ENCODE results near the gene MYOC.
"Not testable (repeated sequence)": the region's sequence is repeated elsewhere in the genome, so short reads cannot be mapped to it uniquely, and the experiment has no call there.

Gene MYOC

DNA sequence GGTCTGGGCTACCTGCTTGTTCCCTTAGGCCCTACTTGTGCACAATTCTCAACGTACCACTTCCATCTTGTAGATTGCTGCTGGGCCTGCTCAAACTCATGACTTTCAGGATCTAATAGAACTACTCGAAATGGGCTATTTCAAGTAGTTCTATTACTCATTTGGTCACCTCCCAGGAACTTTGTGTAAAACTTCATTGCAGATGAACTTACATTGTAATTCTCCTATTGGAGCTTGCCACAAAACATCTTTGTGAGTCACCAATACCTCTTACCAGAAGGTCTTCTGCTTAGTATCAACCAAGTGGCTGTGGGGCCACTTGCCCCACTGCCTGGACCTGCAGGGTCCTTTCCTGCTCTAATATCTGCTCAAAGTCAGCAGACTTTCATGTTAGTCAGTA is 41.2 kb downstream of the MYOC start:
- no peaks in the 10 kb centered on the region for H3K9me3 ChIP-seq (ENCODE audit: low read length)
- H3K4me2 ChIP-seq (ENCODE audit: low read length), result no peak overlapping the region
- no peak overlapping the region for H2AFZ ChIP-seq (ENCODE audit: low read length)

DNA sequence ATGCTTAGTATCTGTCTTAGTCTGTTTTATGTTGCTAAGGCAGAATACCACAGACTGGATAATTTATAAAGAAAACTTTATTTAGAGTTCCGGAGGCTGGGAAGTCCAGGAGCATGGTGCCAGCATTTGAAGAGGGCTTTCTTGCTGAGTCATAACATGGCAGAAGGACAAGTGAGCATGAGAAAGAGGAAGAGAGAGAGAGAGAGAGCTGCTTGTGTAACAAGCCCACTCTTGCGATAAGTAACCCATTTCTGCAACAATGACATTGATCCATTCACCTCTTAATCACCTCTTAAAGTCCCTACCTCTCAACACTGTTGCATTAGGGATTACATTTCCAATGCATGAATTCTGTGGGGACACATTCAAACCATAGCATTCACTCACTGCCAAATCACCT is 42.1 kb downstream of the MYOC start:
- no peak for TF ChIP-seq EZH2 (IDR thresholded peaks at IDR 0.05; ENCODE audit: borderline replicate concordance, low read length)
- no peak for TF ChIP-seq CTCF (IDR thresholded peaks at IDR 0.05; ENCODE audit: low read length)
- Histone ChIP-seq H2AFZ (ENCODE audit: low read length) (no peak overlapping the region), H3K4me2 (ENCODE audit: low read length) (no peak overlapping the region), H3F3A (ENCODE audit: insufficient read depth, low read length) (no peaks in the 10 kb centered on the region), H3K79me2 (ENCODE audit: insufficient read depth, low read length) (no peaks in the 10 kb centered on the region), H3K36me3 (ENCODE audit: insufficient read depth, low read length) (no peaks in the 10 kb centered on the region), H3K4me1 (ENCODE audit: insufficient read depth, low read length, severe bottlenecking) (peaks cover 8% of the 10 kb centered on the region), H3K4me3 (ENCODE audit: low read depth, low read length, poor library complexity, severe bottlenecking) (no peak overlapping the region), H3K27me3 (ENCODE audit: insufficient read depth, low read length) (no peaks in the 10 kb centered on the region), H3K27ac (ENCODE audit: low read depth, low read length, poor library complexity, severe bottlenecking) (no peak overlapping the region), H3K9me3 (ENCODE audit: low read length) (no peaks in the 10 kb centered on the region), H4K20me1 (ENCODE audit: insufficient read depth, low read length) (no peaks in the 10 kb centered on the region), H3K9me2 (ENCODE audit: low read depth, low read length) (no peaks in the 10 kb centered on the region), H3K9ac (ENCODE audit: low read length) (no peak overlapping the region)

More for the DNA sequence above, 41.2 kb downstream of the MYOC start:
- Histone ChIP-seq H3K9me2 (ENCODE audit: low read depth, low read length) (no peaks in the 10 kb centered on the region), H3K4me3 (ENCODE audit: low read depth, low read length, poor library complexity, severe bottlenecking) (no peak overlapping the region), H3K4me1 (ENCODE audit: insufficient read depth, low read length, severe bottlenecking) (peaks cover 11% of the 10 kb centered on the region), H3K27ac (ENCODE audit: low read depth, low read length, poor library complexity, severe bottlenecking) (no peak overlapping the region), H3K27me3 (ENCODE audit: insufficient read depth, low read length) (no peaks in the 10 kb centered on the region), H3F3A (ENCODE audit: insufficient read depth, low read length) (no peaks in the 10 kb centered on the region), H3K9ac (ENCODE audit: low read length) (no peak overlapping the region), H4K20me1 (ENCODE audit: insufficient read depth, low read length) (no peaks in the 10 kb centered on the region), H3K36me3 (ENCODE audit: insufficient read depth, low read length) (no peaks in the 10 kb centered on the region), H3K79me2 (ENCODE audit: insufficient read depth, low read length) (no peaks in the 10 kb centered on the region)
- no peak for TF ChIP-seq EZH2 (IDR thresholded peaks at IDR 0.05; ENCODE audit: borderline replicate concordance, low read length)
- no peak for TF ChIP-seq CTCF (IDR thresholded peaks at IDR 0.05; ENCODE audit: low read length)

DNA sequence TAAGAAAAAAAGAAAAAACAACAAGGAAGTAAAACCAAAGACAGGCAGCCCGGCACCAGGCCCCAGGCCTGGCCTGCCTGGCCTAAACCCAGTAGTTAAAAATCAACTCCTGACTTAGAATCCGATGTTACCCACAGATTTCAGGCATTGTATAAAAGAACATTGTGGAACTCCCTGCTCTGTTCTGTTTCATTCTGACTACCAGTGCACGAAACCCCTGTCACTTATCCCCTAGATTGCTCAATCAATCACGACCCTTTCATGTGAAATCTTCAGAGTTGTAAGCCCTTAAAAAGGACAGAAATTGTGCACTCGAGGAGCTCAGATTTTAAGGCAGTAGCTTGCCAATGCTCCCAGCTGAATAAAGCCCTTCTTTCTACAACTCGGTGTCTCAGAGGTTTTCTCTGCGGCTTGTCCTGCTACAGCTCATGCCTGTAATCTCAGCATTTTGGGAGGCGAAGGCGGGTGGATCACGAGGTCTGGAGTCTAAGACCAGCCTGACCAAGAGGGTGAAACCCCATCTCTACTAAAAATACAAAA is 46.0 kb downstream of the MYOC start:
- Histone ChIP-seq H3K9ac (ENCODE audit: low read length) (peak overlapping the region; percentile 37; the same call in 1 of the 2 replicates), H3K27ac (ENCODE audit: low read depth, low read length, poor library complexity, severe bottlenecking) (peak overlapping the region; percentile 36)

DNA sequence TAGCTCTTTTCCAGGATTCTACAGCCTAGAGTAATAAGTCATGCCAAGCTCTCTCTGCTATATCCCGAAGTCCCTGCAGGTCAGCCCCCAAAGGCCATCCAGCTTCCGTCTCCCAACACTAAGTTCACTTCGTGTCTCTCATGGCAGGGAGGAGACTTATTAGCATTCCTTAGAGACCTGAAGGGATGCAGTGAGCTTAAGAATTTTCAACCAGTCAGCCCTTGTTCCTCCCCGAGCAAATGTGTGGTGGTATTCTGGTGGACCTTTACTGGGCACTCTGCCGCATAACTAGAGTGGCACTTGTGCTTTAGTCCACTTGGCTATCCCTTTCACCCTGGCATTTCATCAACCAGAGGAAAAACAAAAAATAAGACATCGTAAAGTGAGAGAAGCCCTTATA is 49.4 kb downstream of the MYOC start:
- not testable (repeated sequence) for H3K36me3 ChIP-seq (ENCODE audit: insufficient read depth, low read length); H3K4me2 ChIP-seq (ENCODE audit: low read length); H3K4me1 ChIP-seq (ENCODE audit: insufficient read depth, low read length, severe bottlenecking); H3F3A ChIP-seq (ENCODE audit: insufficient read depth, low read length); H4K20me1 ChIP-seq (ENCODE audit: insufficient read depth, low read length); H3K4me3 ChIP-seq (ENCODE audit: low read depth, low read length, poor library complexity, severe bottlenecking); H3K9me2 ChIP-seq (ENCODE audit: low read depth, low read length); H3K79me2 ChIP-seq (ENCODE audit: insufficient read depth, low read length); H3K27me3 ChIP-seq (ENCODE audit: insufficient read depth, low read length); H3K9ac ChIP-seq (ENCODE audit: low read length); H3K27ac ChIP-seq (ENCODE audit: low read depth, low read length, poor library complexity, severe bottlenecking); H2AFZ ChIP-seq (ENCODE audit: low read length); H3K9me3 ChIP-seq (ENCODE audit: low read length)

More for the DNA sequence above, 46.0 kb downstream of the MYOC start:
- no peaks in the 10 kb centered on the region for H3K9me2 ChIP-seq (ENCODE audit: low read depth, low read length)
- no peaks in the 10 kb centered on the region for H3K79me2 ChIP-seq (ENCODE audit: insufficient read depth, low read length)
- H3F3A ChIP-seq (ENCODE audit: insufficient read depth, low read length), result no peaks in the 10 kb centered on the region
- H3K4me3 ChIP-seq (ENCODE audit: low read depth, low read length, poor library complexity, severe bottlenecking), result no peak overlapping the region
- H3K27me3 ChIP-seq (ENCODE audit: insufficient read depth, low read length), result no peaks in the 10 kb centered on the region
- H2AFZ ChIP-seq (ENCODE audit: low read length), result peak overlapping the region; percentile 97
- H3K9me3 ChIP-seq (ENCODE audit: low read length), result no peaks in the 10 kb centered on the region
- TF ChIP-seq EZH2 (IDR thresholded peaks at IDR 0.05; ENCODE audit: borderline replicate concordance, low read length), result no peak
- no peak for TF ChIP-seq CTCF (IDR thresholded peaks at IDR 0.05; ENCODE audit: low read length)
- no peak overlapping the region for H3K4me2 ChIP-seq (ENCODE audit: low read length)
- peaks cover 6% of the 10 kb centered on the region for H3K4me1 ChIP-seq (ENCODE audit: insufficient read depth, low read length, severe bottlenecking)
- no peaks in the 10 kb centered on the region for H4K20me1 ChIP-seq (ENCODE audit: insufficient read depth, low read length)
- H3K36me3 ChIP-seq (ENCODE audit: insufficient read depth, low read length), result no peaks in the 10 kb centered on the region

Measured in OCI-LY1 (cell line).